Natural killer cell (primary cell): ENCODE results near the gene ALDOC. TPM values are rescaled to one million over a fixed set of nuclear protein-coding genes. Genes with fewer than 3 reads are reported as not detected.

Source experiments
- ATAC-seq, 3 donors: fragments of 150-1000 bp in 2 of 3; fragments of 200-7000 bp in 1 of 3; cut with Tn5 transposase; 1 replicate in 1 of 3; 2 replicates in 2 of 3; pipeline ENCODE4 v1.10.0; 2021; ENCODE audit warnings: mild to moderate bottlenecking in 2 of 3, moderate library complexity in 2 of 3
- DNase-seq, 2 donors: peaks; one replicate each; pipeline versions ENCODE4 v3.0.0 to v3.0.0-alpha.2; 2013 to 2021; ENCODE audit warnings: mixed read lengths in 1 of 2
- H3K27ac ChIP-seq: one replicate; pipeline ENCODE4 v1.5.1; 2013; ENCODE audit warnings: mild to moderate bottlenecking, low read length
- H3K27me3 ChIP-seq: one replicate; pipeline ENCODE4 v1.6.1; 2013; ENCODE audit warnings: low read length; ENCODE audit not compliant: control insufficient read depth, insufficient read depth
- H3K36me3 ChIP-seq: one replicate; pipeline ENCODE4 v1.6.1; 2013; ENCODE audit warnings: low read length; ENCODE audit not compliant: control insufficient read depth, insufficient read depth
- H3K4me1 ChIP-seq: one replicate; pipeline ENCODE4 v1.6.1; 2013; ENCODE audit warnings: low read length; ENCODE audit not compliant: control insufficient read depth, insufficient read depth
- H3K4me3 ChIP-seq: one replicate; pipeline ENCODE4 v1.5.1; 2013; ENCODE audit warnings: low read length
- H3K9me3 ChIP-seq: one replicate; pipeline ENCODE4 v1.6.1; 2013; ENCODE audit warnings: low read length; ENCODE audit not compliant: control insufficient read depth, insufficient read depth
- H3K27ac Mint-ChIP-seq, 2 donors: one replicate each; pipeline ENCODE4 v1.8.0; 2022; ENCODE audit warnings: mild to moderate bottlenecking in 2 of 2, mixed read lengths in 2 of 2, moderate library complexity in 1 of 2
- H3K27me3 Mint-ChIP-seq, 2 donors: one replicate each; pipeline ENCODE4 v1.8.0; 2022; ENCODE audit warnings: low read depth in 2 of 2, mixed read lengths in 2 of 2
- H3K36me3 Mint-ChIP-seq: one replicate; pipeline ENCODE4 v1.8.0; 2022; ENCODE audit warnings: mixed read lengths
- H3K4me1 Mint-ChIP-seq, 2 donors: one replicate each; pipeline ENCODE4 v1.8.0; 2022; ENCODE audit warnings: mixed read lengths in 2 of 2
- H3K4me3 Mint-ChIP-seq: one replicate; pipeline ENCODE4 v1.8.0; 2022; ENCODE audit warnings: mild to moderate bottlenecking, moderate library complexity, mixed read lengths
- H3K9me3 Mint-ChIP-seq, 2 donors: one replicate each; pipeline ENCODE4 v1.8.0; 2022; ENCODE audit warnings: mixed read lengths in 2 of 2
- CTCF ChIP-seq: fragments of 200-600 bp; IDR thresholded peaks from one replicate; pipeline ENCODE4 v1.8.0; 2022; ENCODE audit warnings: antibody characterized with exemption
- WGBS: methylation state at CpG from one replicate; pipeline ENCODE4 v1.1.7; 2013; ENCODE audit warnings: missing lambda C conversion rate; ENCODE audit not compliant: insufficient coverage; 5-methylcytosine and 5-hydroxymethylcytosine counted together
- intact Hi-C: fragments of 100-400 bp; cut with micrococcal nuclease; formaldehyde crosslinking; loops from one replicate; pipeline ENCODE4 v1.14.2; 2022
- total RNA-seq, 4 donors: library from RNA; stranded (reverse); fragments of 120-200 nt in 1 of 4; gene quantifications; one replicate each; pipeline versions ENCODE4 v1.2.3 to v1.2.4, GENCODE V29; 2013 to 2022

The ALDOC gene
- total RNA-seq, 3 donors from 2014 or later (not counting 1 experiment from before 2014, with no cell fraction given) = 18.2 to 25.4 (median 23.0) TPM

GRCh38 chr17:28524476-28525424 lies 51.9 kb downstream of the ALDOC start:
- TF ChIP-seq CTCF = no peak
- Histone ChIP-seq H3K9me3 (no peaks in the 10 kb centered on the region), H3K4me3 (no peak overlapping the region), H3K27me3 (no peaks in the 10 kb centered on the region), H3K27ac (no peak overlapping the region), H3K36me3 (no peaks in the 10 kb centered on the region), H3K4me1 (no peaks in the 10 kb centered on the region)
- intact Hi-C loops = no loop called here
- DNase-seq (no peak), ATAC-seq (no peak)
- no peak overlapping the region for H3K27ac Mint-ChIP-seq
- H3K9me3 Mint-ChIP-seq = no peaks in the 10 kb centered on the region
- no peaks in the 10 kb centered on the region for H3K4me1 Mint-ChIP-seq
- H3K4me3 Mint-ChIP-seq = no peak overlapping the region
- 91% methylated on average over 25 of the region's 25 CpGs for WGBS
- no peaks in the 10 kb centered on the region for H3K27me3 Mint-ChIP-seq
- no peaks in the 10 kb centered on the region for H3K36me3 Mint-ChIP-seq

GRCh38 chr17:28523876-28524275 lies 52.8 kb downstream of the ALDOC start:
- Histone ChIP-seq H3K27ac (no peak overlapping the region), H3K4me3 (no peak overlapping the region), H3K36me3 (no peaks in the 10 kb centered on the region), H3K27me3 (no peaks in the 10 kb centered on the region), H3K9me3 (no peaks in the 10 kb centered on the region), H3K4me1 (no peaks in the 10 kb centered on the region)
- DNase-seq (no peak), ATAC-seq (no peak)
- H3K4me3 Mint-ChIP-seq = no peak overlapping the region
- intact Hi-C loops = no loop called here
- H3K9me3 Mint-ChIP-seq = no peaks in the 10 kb centered on the region
- no peak for TF ChIP-seq CTCF
- H3K27ac Mint-ChIP-seq = peak overlapping the region in 1 of 2 donors; percentile 29
- no peaks in the 10 kb centered on the region for H3K4me1 Mint-ChIP-seq
- no peaks in the 10 kb centered on the region for H3K36me3 Mint-ChIP-seq
- WGBS = 90% methylated on average over 15 of the region's 15 CpGs
- H3K27me3 Mint-ChIP-seq = peaks cover 3% of the 10 kb centered on the region in 2 donors

GRCh38 chr17:28523186-28523585 lies 53.5 kb downstream of the ALDOC start:
- no peak for ATAC-seq
- peaks cover 4 to 6% of the 10 kb centered on the region in 2 donors for H3K27me3 Mint-ChIP-seq
- H3K4me3 Mint-ChIP-seq = no peak overlapping the region
- Histone ChIP-seq H3K4me3 (no peak overlapping the region), H3K36me3 (no peaks in the 10 kb centered on the region), H3K27ac (no peak overlapping the region), H3K9me3 (no peaks in the 10 kb centered on the region), H3K27me3 (no peaks in the 10 kb centered on the region), H3K4me1 (no peaks in the 10 kb centered on the region)
- H3K9me3 Mint-ChIP-seq = no peaks in the 10 kb centered on the region
- H3K36me3 Mint-ChIP-seq = no peaks in the 10 kb centered on the region
- intact Hi-C loops = no loop called here
- no peaks in the 10 kb centered on the region for H3K4me1 Mint-ChIP-seq
- no peak for DNase-seq
- no peak overlapping the region for H3K27ac Mint-ChIP-seq
- 90% methylated on average over 6 of the region's 6 CpGs for WGBS
- no peak for TF ChIP-seq CTCF

Other genes starting within 250 kb of the ALDOC start
- gene IFT20, start 241.4 kb downstream of the ALDOC start, total RNA-seq = 100 to 1,000 TPM in 1 of 3 donors, 10 to 100 TPM in 2; 50.0 to 109 (median 68.6) TPM
- gene TNFAIP1, start 241.1 kb downstream of the ALDOC start, total RNA-seq = 10 to 100 TPM; 10.5 to 15.7 (median 14.6) TPM
- 10 to 100 TPM; 30.8 to 37.0 (median 33.7) TPM for gene POLDIP2, start 219.4 kb downstream of the ALDOC start, total RNA-seq
- not detected for gene SEBOX, start 211.7 kb downstream of the ALDOC start, total RNA-seq
- not detected for gene VTN, start 206.6 kb downstream of the ALDOC start, total RNA-seq
- 10 to 100 TPM; 25.7 to 33.0 (median 26.2) TPM for gene SARM1, start 205.2 kb downstream of the ALDOC start, total RNA-seq
- under 1 TPM; 0.54 to 0.84 (median 0.55) TPM for gene SLC46A1, start 170.7 kb downstream of the ALDOC start, total RNA-seq
- gene SLC13A2, start 103.3 kb downstream of the ALDOC start, total RNA-seq = not detected
- not detected for gene FOXN1, start 70.5 kb downstream of the ALDOC start, total RNA-seq
- 100 to 1,000 TPM in 1 of 3 donors, 10 to 100 TPM in 2; 79.1 to 106 (median 79.3) TPM for gene UNC119, start 24.3 kb downstream of the ALDOC start, total RNA-seq
- gene PIGS, start 5.4 kb downstream of the ALDOC start, total RNA-seq = 10 to 100 TPM; 88.3 to 95.3 (median 92.3) TPM
- gene SPAG5, start 22.1 kb upstream of the ALDOC start, total RNA-seq = 10 to 100 TPM; 18.0 to 19.6 (median 19.3) TPM
- 10 to 100 TPM in 2 of 3 donors, 1 to 10 TPM in 1; 10.0 to 14.6 (median 14.0) TPM for gene RSKR, start 37.3 kb upstream of the ALDOC start, total RNA-seq
- 100 to 1,000 TPM; 169 to 199 (median 188) TPM for gene BLTP2, start 68.3 kb upstream of the ALDOC start, total RNA-seq
- gene SDF2, start 85.0 kb upstream of the ALDOC start, total RNA-seq = 10 to 100 TPM; 53.0 to 65.3 (median 53.7) TPM
- gene SUPT6H, start 85.3 kb upstream of the ALDOC start, total RNA-seq = 100 to 1,000 TPM; 170 to 184 (median 177) TPM
- 1 to 10 TPM; 2.3 to 5.8 (median 3.6) TPM for gene PROCA1, start 135.0 kb upstream of the ALDOC start, total RNA-seq
- gene RAB34, start 141.0 kb upstream of the ALDOC start, total RNA-seq = 10 to 100 TPM in 1 of 3 donors, 1 to 10 TPM in 2; 3.7 to 12.9 (median 3.8) TPM
- gene RPL23A, start 143.1 kb upstream of the ALDOC start, total RNA-seq = 1,000 to 10,000 TPM; 1,375 to 1,532 (median 1,498) TPM
- 1 to 10 TPM in 1 of 3 donors, not detected in 2; 1.0 TPM for gene TLCD1, start 149.3 kb upstream of the ALDOC start, total RNA-seq
- 1 to 10 TPM; 5.9 to 7.4 (median 6.8) TPM for gene NEK8, start 151.9 kb upstream of the ALDOC start, total RNA-seq
- 100 to 1,000 TPM in 2 of 3 donors, 10 to 100 TPM in 1; 97.8 to 209 (median 122) TPM for gene TRAF4, start 167.1 kb upstream of the ALDOC start, total RNA-seq